ENCODE results near the gene MICAL3.
"Not testable (repeated sequence)": the region's sequence is repeated elsewhere in the genome, so short reads cannot be mapped to it uniquely, and the experiment has no call there.

The MICAL3 gene

DNA sequence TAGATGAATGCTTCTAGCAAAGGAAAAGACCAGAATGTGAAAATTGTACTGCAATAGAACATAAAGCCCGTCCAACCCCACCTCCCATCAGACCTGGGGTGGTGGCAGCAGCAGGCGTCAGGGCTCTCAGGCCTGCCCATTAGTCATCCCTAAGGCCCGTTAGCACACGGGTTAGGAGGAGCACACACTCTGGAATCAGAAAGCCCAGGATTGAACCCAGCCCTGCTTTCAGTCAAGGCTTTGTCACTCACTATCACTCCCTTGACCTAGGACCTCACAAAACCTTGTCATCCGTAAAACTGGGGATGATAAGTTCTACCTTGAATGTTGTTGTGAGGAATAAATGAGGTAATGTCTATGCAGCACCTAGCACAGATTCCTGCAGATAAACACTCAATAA lies 26.9 kb downstream of the MICAL3 start:
- DNase-seq = no peak

DNA sequence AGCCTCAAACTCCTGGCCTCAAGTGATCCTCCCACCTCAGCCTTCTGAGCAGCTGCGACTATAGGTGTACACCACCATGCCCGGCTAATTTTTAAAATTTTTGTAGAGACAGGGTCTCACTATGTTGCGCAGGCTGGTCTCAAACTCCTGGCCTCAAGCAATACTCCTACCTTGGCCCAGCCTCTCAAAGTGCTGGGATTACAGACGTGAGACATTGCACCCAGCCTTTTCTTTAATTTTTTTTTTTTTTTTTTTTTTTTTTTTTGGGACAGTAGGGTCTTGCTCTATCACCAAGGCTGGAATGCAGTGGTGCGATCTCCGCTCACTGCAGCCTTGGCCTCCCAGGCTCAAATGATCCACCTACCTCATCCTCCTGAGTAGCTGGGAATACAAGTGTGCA lies 29.1 kb downstream of the MICAL3 start:
- DNase-seq = not testable (repeated sequence)

DNA sequence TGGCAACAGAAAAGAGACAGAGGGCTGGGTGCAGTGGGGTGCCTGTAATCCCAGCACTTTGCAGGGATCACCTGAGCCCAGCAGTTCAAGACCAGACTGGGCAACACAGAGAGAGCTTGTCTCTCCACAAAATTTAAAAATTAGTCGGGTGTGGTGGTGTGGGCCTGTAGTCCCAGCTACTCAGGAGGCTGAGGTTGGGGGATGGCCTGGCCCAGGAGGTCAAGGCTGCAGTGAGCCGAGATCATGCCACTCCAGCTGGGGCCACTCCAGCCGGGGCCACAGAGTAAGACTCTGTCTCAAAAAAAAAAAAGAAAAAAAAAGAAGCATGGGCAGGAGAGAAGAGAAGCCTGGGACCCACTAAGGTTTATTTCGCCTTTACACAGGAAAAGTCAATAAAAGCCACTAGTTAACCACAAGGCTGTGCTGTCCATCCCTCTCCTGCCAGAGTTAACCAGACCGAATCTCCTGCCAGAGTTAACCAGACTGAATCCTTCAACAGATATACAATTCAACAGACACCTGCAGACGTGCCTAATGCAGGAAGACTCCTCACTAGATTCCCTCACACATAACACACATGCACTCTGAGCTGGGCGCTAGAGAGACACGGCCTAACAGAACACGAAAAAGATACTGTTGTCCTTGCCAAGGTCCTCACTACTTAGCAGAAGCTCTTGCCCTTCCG lies 29.8 kb downstream of the MICAL3 start:
- no peak for DNase-seq

DNA sequence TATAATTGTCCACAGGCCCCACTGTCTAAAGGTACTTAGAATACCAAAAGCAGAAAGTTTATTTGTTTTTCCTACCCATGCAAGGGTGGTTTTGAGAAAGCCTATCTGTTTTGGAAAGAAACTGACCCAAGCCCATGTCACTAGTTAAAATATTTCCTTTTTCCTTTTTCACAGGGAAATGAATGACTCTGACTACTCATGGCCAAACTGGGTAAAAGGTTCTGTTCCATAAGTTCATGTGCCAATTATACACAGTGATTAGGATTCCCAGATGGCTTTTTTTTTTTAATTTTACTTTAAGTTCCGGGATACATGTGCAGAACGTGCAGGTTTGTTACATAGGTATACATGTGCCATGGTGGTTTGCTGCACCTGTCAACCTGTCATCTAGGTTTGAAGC lies 31.4 kb downstream of the MICAL3 start:
- not testable (repeated sequence) for DNase-seq

DNA sequence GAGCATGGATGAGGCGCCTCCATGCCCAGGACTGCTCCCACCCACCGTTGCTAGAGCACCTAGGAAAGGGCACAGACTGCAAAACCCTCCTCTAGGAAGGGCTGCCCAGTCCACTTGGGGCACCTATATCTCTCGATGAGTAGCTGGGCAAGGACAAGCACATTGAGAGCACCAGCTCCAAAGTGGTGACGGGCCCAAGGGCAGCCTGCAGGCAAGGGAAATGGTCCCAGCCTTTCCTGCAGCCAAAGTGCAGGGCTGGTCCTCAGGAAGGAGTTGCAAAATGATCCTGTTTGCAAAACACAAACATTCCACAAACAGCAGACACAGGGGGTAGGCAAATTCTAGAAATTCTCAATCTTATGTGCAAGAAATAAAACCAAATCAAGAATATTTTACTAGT lies 32.4 kb downstream of the MICAL3 start:
- not testable (repeated sequence) for DNase-seq

DNA sequence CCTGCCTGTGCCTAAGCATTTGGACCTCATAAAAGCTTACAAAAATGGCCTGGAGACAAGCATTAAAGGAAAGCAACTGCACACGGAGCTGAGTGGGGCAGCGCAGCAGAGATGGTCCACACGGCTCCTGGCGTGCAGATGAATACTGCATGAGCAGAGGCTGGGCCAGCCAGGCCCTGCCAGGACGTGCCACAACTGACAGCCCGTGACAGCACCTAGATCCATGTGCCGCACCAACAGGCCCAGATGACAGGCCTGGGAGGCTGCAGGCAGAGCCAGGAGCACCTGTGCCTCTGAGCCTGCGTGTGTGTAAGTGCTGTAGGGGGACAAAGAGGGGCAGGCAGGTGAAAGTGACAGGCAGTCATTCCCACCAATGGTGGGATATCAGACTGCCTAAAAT lies 33.4 kb downstream of the MICAL3 start:
- DNase-seq = no peak

DNA sequence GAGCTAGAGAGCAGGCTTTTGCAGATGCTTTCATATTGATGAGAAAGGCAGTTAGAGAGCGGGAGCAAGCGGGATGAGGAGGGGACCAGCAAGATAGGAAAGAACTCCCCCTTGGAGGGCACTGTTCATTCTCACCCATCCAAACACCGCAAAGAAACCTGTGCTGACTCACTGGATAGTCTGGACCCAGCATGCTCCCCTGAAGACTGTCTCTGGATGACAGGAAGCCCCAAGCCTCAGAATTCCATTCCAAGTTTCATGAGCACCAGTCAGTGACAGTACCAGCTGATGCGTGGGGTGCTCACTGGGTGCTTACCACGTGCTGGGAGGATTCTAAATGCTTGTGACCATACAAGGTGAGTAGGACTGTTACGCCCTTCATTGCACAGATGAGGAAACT lies 34.2 kb downstream of the MICAL3 start:
- DNase-seq = no peak

DNA sequence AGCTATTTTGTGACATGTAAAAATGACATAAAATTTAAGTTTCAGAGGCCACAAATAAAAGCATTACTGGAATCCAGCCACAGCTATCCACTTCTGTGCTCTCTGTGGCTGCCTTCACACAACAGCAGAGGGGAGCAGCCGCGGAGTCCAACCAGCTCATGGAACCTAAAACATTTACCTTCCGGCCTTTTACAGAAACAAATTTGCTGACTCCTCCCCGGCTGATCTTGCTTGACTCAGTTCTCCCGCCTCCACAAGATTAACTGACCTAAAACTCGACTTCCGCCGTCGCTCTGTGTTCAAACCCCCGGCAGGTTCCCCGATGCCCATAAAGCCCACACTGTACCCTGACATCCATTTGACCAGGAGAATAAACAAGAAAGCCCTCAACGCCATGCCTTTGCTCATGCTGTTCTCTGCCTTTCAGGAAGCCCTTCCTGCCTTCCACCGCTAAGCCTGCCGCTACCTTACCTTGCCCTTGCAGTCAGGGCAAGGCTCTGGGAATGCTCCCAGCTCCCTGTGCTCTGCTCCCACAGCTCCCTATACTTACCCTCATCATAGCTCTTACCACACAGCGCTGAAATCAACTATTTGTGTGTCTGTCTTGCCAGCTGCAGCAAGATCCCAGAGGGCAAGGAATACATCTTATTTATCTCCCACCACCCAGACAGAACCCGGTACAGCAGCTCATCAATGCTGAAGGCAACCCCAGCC lies 35.4 kb downstream of the MICAL3 start:
- DNase-seq = no peak

DNA sequence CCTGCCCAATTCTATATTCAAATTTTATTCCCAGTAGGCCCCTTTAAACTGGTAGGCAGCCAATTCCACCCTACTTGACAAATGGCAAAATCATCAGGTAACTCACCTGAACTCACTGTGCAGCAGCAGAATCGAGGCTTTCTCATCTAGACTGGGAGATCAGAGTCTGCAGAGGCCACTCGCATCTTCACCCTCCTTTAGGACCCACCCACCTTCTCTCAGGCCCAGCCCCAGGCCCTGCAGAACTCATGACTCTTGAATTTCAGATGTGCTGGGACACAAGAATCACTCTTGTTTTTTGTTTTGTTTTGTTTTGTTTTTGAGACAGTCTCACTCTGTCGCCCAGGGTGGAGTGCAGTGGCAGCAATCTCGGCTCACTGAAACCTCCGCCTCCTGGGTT lies 38.8 kb downstream of the MICAL3 start:
- no peak for DNase-seq

DNA sequence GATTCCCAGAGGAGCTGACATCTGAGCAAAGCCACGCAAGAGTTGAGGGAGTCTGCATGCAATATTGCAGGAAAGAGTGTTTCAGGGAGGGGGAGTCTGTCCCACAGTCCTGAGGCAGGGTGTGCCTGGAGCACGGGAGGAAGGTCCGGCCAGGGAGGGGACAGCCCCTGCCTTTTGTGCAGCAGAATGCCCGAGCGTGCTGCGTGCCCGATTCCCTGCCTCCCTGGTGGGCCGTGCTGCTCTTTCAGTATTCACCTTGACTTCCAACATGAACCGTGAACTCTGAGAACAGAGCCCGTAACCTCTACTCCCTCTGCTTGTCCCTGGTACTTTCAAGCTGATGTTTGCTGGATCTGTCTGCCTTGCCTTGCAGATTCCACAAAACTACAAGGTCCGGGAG lies 39.3 kb downstream of the MICAL3 start:
- DNase-seq = not testable (repeated sequence)

DNA sequence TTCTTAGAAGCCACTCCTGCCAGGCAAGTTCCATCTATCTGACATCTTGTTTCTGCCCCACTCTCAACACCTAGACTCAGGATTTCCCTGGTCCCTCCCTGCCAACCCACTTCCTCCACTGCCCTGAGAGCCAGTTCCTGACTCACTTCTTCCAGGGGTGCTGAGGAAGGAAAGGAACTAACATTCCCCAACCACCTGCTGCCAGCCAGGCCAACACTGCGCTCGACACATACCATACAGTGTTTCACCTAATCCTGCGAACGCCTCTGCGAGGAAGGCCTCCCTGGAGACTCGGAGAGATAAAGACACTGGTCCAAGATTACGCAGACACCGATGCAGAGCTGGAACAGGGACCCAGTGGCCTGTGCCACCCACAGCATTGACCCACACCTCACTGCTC lies 40.2 kb downstream of the MICAL3 start:
- no peak for DNase-seq

DNA sequence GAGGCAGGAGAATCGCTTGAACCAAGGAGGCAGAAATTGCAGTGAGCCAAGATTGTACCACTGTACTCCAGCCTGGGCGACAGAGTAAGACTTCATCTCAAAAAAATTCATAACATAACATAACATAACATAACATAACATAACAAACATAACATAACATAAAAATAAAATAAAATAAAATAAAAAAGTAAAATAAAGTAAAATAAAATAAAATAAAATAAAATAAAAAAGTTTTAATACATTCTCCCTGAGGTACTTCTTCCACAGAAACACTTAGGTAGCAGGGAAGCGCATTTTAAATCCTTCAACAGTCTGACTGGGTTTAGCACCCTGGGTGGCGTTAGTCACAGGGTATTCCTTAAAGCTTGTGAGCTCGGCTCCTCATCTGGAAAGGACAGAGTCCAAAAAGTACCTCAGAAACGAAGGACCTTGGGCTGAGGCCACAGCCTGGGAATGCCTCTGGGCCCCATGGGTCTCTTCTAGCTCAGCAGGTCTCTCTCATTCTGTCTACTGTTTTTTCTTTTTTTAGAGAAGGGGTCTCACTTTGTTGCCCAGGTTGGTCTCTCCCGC lies 41.7 kb downstream of the MICAL3 start:
- no peak for DNase-seq

DNA sequence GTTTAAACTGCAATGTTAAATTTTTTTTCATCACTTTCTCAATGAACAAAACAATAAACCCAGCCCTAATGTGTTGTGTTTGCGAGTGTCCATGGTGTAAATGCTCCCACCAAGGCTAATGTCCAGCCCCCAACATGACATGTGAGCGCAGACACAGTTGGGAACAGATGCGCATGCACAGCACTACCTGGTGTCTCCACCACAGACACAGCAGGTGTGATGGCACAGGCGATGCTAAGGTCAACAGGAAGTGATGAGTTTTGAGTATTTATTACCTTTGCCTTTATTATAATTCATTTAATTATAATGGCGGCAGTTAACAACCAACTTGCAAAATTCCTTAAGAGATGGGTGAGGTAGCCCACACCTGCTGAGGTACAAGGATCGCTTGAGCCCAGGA lies 42.9 kb downstream of the MICAL3 start:
- no peak for DNase-seq

DNA sequence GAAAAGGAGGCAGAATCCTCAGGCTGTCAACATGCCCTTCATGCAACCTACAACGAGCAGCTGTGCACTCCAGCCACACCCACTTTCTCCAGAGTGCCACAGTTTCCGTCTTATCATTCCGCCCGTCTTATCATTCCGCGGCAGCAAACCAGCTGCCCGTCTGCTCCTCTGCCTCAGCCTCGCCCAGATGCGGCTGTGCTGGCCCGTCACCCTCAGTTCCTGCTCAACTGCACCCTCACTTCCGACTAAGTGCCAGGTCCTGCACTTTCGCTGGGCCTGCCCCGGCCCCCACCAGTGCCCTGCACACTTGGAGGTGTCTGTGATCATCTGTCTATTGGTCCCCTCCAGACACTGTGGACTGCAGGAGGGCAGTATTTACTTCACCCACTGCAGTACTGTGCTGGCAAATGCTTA lies 43.7 kb downstream of the MICAL3 start:
- peak; percentile 64 for DNase-seq

DNA sequence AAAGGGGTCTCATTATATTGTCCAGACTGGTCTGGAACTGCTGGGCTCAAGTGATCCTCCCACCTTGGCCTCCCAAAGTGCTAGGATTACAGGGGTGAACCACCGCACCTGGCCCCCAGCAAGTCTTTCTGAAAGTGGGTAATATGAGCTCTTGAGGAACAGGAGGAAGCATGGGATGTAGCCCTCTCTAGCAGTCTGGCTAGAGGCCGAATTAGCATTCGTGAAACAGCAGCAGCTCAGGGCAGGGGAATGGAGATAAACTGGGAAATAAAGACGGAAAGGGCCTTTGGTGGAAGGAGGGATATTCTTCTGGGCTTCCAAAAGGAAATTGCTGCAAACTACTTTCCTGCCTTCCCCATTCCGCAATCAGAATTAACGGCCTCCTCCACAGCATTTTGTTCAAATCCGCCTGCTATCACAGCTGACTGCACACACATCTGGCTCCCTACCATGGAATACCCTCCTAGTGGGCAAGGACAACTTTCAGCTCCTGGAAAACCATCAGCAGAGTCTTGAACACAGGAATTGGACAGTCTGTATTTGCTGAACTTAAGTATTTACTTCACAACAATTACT lies 44.3 kb downstream of the MICAL3 start:
- DNase-seq = no peak

DNA sequence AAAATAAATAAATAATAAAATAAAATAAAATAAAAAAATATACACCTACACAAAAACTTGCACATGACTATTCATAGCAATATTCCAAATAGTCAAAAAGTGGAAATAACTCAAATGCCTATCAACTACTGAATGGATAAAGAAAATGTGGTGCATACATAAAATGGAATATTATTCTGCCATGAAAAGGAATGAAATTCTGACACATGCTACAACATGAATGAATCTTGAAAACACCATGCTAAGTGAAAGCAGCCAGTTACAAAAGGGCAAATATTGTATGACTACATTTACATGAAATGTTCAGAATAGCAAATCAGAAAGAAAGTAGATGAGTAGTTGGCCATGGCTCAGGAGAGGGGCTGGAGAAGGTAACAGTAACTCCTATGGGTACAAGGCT lies 46.3 kb downstream of the MICAL3 start:
- DNase-seq = no peak

DNA sequence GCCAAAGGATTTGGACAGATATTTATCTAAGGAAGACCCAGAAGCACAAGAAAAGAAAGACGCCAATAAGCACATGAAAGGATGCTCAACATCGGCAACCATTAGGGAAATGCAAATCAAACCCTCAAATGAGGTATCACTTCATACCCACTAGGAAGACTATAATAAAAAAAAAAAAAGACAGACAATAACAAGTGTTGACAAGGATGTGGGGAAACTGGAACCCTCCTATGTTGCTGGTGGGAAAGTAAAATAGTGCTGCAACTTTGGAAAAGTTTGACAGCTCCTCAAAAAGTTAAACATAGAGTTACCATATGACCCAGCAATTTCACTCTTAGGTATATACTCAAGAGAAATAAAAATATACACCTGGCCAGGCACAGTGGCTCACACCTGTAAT lies 47.0 kb downstream of the MICAL3 start:
- no peak for DNase-seq

DNA sequence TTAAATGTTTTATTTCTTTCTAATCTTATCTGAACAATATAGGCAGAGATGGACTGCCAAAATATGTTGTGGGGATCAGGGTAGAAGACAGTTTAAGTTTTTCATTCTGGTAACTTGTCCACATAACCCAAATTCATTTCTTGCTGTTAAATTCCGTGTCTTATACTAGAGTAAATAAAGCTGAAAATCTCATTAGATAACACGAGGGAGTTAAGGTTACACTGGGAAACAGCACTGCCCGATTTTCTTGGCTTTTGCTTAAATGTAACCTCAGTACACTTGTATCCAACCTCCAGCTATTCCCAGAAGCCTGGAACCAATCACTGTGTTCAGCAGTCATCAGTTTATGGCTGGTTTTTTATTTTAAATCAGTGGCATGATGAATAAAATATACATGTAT lies 48.2 kb downstream of the MICAL3 start:
- no peak for DNase-seq

DNA sequence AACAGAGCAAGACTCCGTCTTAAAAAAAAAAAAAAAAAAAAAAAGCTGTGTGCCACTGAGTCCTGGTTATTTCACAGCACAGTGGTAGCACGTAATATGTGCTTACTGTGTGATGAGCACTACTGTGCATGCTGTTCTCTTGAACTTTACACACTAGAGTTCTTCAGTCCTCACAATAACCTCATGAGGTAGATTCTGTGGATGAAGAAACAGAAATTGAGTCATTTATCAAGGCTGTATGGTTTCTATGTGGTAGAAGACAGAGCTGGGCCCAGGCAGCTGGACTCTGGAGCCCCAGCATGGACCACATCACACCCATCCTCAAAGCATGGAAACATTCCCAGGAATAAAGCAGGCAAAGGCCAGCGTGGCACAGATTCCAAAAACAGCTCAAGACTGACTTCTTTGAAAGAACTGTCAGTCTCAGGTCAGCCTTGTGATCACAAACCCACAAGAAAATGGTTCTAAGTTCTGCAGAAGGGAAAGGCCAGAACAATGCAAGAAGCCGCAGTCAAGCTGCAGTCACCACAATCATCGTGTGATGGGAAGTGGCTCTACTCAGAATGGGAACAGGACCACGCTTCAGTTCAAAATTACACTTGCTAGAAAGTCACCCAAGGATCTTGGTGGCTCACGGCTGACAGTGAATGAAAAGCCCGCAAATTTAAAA lies 49.5 kb downstream of the MICAL3 start:
- DNase-seq = no peak

DNA sequence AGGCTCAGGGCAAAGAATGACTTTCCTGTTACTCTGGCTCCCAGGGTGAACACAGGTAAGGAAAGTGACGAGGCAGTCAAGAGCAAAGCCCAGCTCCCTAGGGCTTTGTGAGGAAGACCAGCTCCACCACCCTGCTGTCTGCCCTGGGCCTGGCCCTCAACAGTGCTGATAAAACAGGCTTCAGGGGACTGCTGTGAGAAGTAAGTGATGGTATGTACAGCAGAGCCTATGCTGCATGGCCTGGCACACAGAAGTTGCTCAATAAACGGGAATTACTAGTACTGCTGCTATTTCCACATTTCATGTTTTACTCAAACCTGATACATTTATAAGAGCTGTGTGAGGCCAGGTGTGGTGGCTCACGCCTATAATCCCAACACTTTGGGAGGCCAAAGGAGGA lies 50.3 kb downstream of the MICAL3 start:
- no peak for DNase-seq

DNA sequence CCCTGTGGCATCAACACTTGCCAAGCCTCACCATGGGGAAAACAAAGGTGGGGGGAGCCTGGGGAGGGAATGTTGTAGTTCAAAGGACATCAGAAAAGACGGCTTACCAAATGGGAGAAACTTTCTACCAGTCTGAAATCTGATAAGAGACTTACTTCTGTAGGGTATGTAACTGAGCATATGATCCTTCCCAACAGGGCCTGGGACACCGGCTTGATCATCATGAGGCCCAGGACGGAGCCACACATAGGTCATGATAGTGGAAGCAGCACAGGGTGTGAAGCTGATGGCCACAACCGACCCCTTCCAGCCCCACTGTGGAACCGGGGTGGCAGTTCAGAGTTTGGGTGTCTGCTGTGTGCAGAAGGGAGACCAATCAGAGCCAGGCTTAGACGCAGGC lies 51.1 kb downstream of the MICAL3 start:
- no peak for DNase-seq

DNA sequence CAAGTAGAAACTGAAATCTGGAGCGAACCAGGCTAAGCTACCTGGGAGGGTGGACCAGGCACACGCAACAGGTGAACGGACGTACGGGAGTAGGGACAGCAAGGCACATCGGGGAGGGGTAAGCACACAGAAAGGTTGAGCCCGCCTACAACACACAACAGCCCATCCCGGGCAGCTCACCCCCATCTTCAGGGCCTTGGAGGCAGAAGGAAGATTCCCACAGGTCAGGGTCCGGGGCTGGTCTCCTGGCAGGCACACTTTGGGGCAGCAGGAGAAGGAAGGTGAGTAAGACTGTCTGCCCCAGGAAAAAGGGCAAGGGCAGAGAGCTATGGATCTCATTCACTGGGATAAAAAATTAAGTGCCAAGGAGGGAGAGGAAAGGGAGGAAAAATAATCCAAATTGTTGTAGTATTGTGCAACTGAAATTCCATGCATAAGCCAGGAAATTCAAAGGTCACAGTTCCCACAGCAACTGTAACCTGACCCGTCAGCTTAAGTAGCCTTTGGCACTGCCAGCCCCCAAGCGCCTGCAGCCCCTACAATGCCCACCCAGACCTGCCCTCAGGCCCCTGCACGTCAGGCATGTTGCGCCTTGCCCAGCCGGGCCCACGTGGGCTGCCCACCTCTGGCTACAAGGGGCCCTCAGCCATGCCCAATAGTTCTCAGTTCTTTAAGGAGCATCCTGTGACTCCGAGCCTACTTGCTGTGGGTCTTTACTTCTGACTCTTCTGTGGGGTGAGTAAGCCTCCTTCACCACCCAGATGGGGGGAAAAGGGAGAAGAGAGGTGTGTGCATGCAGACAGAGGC lies 51.8 kb downstream of the MICAL3 start:
- DNase-seq = no peak

DNA sequence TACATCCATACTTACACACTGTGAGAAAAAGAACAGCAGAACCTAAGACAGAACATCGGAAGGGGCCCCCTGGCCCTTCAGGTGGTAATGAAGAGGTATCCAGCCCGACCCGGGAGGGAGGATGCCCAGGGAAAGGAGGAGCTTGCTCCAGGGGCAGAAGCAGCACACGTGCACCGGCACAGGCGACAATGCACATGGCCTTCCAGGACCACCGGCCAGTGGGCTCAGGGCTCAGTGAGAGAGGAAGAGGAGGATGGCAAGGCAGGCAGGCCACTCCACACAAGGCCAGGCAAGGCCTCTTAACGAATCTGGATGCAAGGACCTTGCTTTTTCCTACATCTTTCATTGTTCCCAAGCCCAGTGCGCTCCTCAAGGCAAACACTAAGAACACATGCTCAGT lies 52.6 kb downstream of the MICAL3 start:
- DNase-seq = no peak

Data from activated CD8-positive, alpha-beta memory T cell treated with anti-CD3 and anti-CD28 coated beads for 24 hours (primary cell).